ENCODE results near the gene GNB3.

Gene GNB3

DNA sequence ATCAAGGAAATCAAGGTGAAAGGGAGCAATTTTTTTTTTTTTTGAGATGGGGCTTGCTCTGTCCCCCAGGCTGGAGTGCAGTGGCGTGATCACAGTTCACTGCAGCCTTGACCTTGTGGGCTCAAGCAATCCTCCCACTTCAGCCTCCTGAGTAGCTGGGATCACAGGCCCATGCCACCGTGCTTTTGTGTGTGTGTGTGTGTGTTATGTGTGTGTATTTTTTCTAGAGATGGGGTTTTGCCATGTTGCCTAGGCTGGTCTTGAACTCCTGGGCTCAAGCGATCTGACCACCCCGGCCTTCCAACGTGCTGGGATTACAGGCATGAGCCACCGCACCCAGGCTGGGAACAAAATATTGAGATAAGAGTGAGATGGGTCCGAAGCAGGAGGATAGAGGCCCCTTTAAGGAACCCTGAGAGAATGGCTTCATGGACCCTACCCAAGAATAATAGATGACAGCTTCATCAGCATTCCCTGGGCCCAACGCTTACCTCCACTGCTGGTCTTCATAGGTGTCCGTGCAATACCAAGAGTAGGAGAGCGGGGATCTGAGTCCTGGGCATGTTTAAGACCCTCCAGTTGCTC is 9.3 kb downstream of the GNB3 start:
- H3K4me3 ChIP-seq (ENCODE audit: low read depth, low read length): peak overlapping the region; percentile 89
- DNase-seq (ENCODE audit: low read depth): no peak
- TF ChIP-seq, protein P1, sequence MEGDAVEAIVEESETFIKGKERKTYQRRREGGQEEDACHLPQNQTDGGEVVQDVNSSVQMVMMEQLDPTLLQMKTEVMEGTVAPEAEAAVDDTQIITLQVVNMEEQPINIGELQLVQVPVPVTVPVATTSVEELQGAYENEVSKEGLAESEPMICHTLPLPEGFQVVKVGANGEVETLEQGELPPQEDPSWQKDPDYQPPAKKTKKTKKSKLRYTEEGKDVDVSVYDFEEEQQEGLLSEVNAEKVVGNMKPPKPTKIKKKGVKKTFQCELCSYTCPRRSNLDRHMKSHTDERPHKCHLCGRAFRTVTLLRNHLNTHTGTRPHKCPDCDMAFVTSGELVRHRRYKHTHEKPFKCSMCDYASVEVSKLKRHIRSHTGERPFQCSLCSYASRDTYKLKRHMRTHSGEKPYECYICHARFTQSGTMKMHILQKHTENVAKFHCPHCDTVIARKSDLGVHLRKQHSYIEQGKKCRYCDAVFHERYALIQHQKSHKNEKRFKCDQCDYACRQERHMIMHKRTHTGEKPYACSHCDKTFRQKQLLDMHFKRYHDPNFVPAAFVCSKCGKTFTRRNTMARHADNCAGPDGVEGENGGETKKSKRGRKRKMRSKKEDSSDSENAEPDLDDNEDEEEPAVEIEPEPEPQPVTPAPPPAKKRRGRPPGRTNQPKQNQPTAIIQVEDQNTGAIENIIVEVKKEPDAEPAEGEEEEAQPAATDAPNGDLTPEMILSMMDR (IDR thresholded peaks at IDR 0.05; ENCODE audit: low read depth, low read length): no peak
- TF ChIP-seq MYC (IDR thresholded peaks at IDR 0.05; ENCODE audit: low read depth, low read length) (no peak), POLR2A (IDR thresholded peaks at IDR 0.05; ENCODE audit: extremely low read depth, insufficient read length) (no peak)
- TF ChIP-seq, protein P2, sequence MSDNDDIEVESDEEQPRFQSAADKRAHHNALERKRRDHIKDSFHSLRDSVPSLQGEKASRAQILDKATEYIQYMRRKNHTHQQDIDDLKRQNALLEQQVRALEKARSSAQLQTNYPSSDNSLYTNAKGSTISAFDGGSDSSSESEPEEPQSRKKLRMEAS (IDR thresholded peaks at IDR 0.05; ENCODE audit: low read depth, low read length): no peak

DNA sequence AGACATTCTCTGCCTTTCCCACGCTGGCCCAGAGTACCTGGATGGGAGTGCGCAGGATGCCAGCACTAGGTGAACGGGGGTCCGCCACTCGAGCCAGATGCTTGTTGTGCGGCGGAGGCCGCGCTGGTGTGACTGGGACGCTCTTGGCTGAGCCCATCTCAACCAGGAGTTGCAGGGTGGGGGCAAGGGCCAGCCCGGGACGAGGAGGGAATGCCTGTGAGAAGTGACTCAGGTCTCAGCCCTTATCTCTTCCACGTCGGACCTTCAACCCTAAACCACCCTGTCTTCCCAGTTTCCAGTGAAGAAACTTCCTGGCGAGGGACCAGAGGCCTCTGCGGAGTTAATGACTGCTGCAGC is 10.0 kb downstream of the GNB3 start:
- H3K4me3 ChIP-seq (ENCODE audit: low read depth, low read length): peak overlapping the region; percentile 89
- no peak for DNase-seq (ENCODE audit: low read depth)
- TF ChIP-seq POLR2A (IDR thresholded peaks at IDR 0.05; ENCODE audit: extremely low read depth, insufficient read length) (no peak), MYC (IDR thresholded peaks at IDR 0.05; ENCODE audit: low read depth, low read length) (no peak)
- TF ChIP-seq, protein P1 (IDR thresholded peaks at IDR 0.05; ENCODE audit: low read depth, low read length): no peak
- TF ChIP-seq, protein P2 (IDR thresholded peaks at IDR 0.05; ENCODE audit: low read depth, low read length): no peak

DNA sequence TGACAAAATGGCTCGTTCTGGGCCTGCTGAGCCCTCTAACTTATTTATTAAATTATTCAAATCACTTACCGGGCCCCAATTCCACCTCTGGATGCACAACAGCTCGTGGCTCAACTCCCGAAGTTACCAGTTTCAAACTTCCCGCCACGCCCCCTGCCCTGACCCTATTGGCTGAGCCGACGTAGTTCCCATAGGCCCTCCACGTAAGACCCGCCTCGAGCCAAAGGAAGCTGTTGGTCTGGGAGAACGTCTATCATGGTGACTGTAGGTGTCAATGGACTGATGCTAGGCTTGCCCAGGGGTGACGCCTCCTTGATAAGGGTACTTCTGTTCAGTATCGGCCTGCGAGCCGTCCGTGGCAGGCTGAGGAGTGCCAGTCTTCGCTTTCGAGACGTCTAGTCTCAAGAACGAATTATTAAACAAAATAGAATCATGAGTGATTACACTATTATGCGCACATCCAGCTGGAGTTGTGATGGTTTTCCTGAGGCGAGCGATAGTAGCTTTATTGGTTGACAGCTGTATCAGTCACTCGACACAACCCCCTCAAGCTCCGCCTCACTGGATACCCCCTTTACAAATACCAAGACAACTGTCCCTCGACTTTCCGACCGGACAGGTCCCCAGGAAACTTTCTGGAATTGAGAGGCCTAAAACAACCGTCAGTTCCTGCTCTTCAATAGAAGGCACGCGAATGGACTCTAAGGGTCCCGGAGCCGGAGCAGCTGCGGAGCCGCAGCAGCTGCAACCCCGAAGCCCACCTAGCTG is 10.6 kb downstream of the GNB3 start, which contains the start of gene CDCA3:
CDCA3 (minus strand) TSS at position 134 of the 768 bp plus-strand sequence. CDS start 334 bp downstream, outside the sequence.
- TF ChIP-seq, protein P1 (IDR thresholded peaks at IDR 0.05; ENCODE audit: low read depth, low read length): no peak
- TF ChIP-seq POLR2A (IDR thresholded peaks at IDR 0.05; ENCODE audit: extremely low read depth, insufficient read length): peak; percentile 57
- TF ChIP-seq, protein P2 (IDR thresholded peaks at IDR 0.05; ENCODE audit: low read depth, low read length): peak; percentile 81
- TF ChIP-seq MYC (IDR thresholded peaks at IDR 0.05; ENCODE audit: low read depth, low read length): peak; percentile 78
- peak within 1 kb of the TSS; percentile 89 for H3K4me3 ChIP-seq (ENCODE audit: low read depth, low read length)
- DNase-seq (ENCODE audit: low read depth): peak; percentile 98

DNA sequence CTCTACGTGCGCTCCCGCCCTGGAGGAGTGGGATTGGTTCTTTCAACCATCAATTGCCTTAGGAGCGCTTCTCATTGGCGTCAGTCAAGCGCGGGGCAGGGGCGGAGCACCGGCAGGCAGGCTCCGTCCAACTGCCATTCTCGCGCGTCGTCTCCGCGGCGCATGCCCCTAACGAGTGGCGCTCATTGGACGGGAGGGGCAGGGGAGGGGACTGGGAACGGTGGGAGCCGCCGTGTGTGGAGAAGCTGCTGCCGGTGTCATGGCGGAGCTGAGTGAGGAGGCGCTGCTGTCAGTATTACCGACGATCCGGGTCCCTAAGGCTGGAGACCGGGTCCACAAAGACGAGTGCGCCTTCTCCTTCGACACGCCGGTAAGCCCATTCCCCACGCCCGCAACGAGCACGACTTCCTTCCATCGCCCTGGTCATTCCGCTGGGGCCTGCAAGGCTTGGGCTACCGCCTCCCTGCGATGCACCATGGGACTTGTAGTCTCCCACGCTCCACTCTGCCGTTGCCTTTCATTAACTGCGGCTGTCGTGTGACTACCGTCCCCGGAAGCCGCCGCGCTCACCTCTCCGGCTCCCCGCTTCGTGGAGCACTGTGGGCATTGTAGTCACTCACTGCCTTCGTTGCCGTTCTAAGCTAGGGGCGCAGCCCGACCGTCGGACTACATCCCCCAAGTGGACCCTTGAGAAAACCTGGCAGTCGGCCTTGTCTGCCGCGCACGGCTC is 11.4 kb downstream of the GNB3 start, which contains the start of gene USP5:
USP5 (plus strand) TSS at position 230 of the 730 bp plus-strand sequence; CDS start at position 260, 30 bp downstream.
- DNase-seq (ENCODE audit: low read depth): peak; percentile 100
- peak within 1 kb of the TSS; percentile 89 for H3K4me3 ChIP-seq (ENCODE audit: low read depth, low read length)
- TF ChIP-seq, protein P2 (IDR thresholded peaks at IDR 0.05; ENCODE audit: low read depth, low read length): peak; percentile 28; the same call in 1 of the 2 replicates
- TF ChIP-seq MYC (IDR thresholded peaks at IDR 0.05; ENCODE audit: low read depth, low read length) (peak; percentile 52), POLR2A (IDR thresholded peaks at IDR 0.05; ENCODE audit: extremely low read depth, insufficient read length) (peak; percentile 76)
- TF ChIP-seq, protein P1 (IDR thresholded peaks at IDR 0.05; ENCODE audit: low read depth, low read length): no peak

DNA sequence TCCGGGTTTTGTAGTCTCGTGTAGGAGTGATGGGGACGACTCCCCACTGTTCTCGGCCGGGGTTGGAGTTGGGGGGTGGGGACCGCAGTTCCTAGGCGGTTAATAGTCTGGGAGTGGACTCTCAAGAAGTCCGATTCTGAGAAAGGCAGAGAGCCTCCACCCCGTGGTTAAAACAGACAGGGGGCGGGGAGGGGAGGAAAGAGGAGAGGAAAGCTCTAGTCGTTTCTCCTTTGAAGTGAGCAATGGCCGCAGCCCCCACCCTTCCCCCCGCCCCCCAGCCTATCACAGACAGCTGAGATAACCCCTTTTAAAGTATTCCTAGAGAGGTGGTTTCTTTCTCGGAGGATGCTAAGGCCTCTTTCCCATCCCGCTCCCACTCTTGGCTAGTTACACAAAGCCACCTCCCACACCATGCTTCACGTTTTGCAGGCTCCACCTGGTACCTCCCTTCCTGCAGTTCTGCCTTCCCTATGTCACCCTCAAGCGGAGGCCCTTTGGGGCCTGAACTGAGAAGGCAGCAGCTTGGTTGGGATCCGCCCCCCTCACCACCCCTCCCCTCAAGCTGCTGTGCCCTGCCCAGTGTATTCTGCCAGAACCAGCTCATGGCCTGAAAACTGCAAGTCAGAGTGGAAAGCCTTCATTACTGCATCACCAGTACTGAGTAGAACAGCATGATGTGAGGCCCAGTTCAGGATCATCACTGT is 12.1 kb downstream of the GNB3 start:
- no peak for TF ChIP-seq MYC (IDR thresholded peaks at IDR 0.05; ENCODE audit: low read depth, low read length)
- TF ChIP-seq, protein P1 (IDR thresholded peaks at IDR 0.05; ENCODE audit: low read depth, low read length): no peak
- TF ChIP-seq, protein P2 (IDR thresholded peaks at IDR 0.05; ENCODE audit: low read depth, low read length): no peak
- peak overlapping the region; percentile 89 for H3K4me3 ChIP-seq (ENCODE audit: low read depth, low read length)
- DNase-seq (ENCODE audit: low read depth): peak; percentile 58
